ENCODE data around the gene TNFAIP8.

TNFAIP8 gene

GRCh38 chr5:119389288-119390030 is 33.6 kb downstream of the TNFAIP8 start:
- no peak overlapping the region for H3K4me3 ChIP-seq (ENCODE audit: low read length)
- peaks cover 10% of the 10 kb centered on the region; the same call in 1 of the 2 replicates for H3K36me3 ChIP-seq (ENCODE audit: insufficient read depth, low read depth, low read length)
- H3K9me3 ChIP-seq (ENCODE audit: insufficient read depth, low read depth, low read length): no peaks in the 10 kb centered on the region
- no peak overlapping the region for H3K9ac ChIP-seq (ENCODE audit: low read depth, low read length)
- no peak overlapping the region for H3K27ac ChIP-seq (ENCODE audit: low read length)
- no peaks in the 10 kb centered on the region for H3K27me3 ChIP-seq (ENCODE audit: insufficient read depth, low read length)
- H3K4me1 ChIP-seq (ENCODE audit: insufficient read depth, low read length): peaks cover 6% of the 10 kb centered on the region; the same call in 1 of the 2 replicates

GRCh38 chr5:119390404-119390803 is 34.6 kb downstream of the TNFAIP8 start:
- Histone ChIP-seq H3K9ac (ENCODE audit: low read depth, low read length) (no peak overlapping the region), H3K36me3 (ENCODE audit: insufficient read depth, low read depth, low read length) (peaks cover 10% of the 10 kb centered on the region; the same call in 1 of the 2 replicates), H3K27ac (ENCODE audit: low read length) (no peak overlapping the region), H3K27me3 (ENCODE audit: insufficient read depth, low read length) (no peaks in the 10 kb centered on the region), H3K9me3 (ENCODE audit: insufficient read depth, low read depth, low read length) (no peaks in the 10 kb centered on the region), H3K4me1 (ENCODE audit: insufficient read depth, low read length) (peaks cover 6% of the 10 kb centered on the region; the same call in 1 of the 2 replicates), H3K4me3 (ENCODE audit: low read length) (no peak overlapping the region)

GRCh38 chr5:119393201-119393691 is 37.4 kb downstream of the TNFAIP8 start:
- H3K36me3 ChIP-seq (ENCODE audit: insufficient read depth, low read depth, low read length): peaks cover 10% of the 10 kb centered on the region; the same call in 1 of the 2 replicates
- no peaks in the 10 kb centered on the region for H3K9me3 ChIP-seq (ENCODE audit: insufficient read depth, low read depth, low read length)
- no peak overlapping the region for H3K4me3 ChIP-seq (ENCODE audit: low read length)
- H3K27ac ChIP-seq (ENCODE audit: low read length): no peak overlapping the region
- no peak overlapping the region for H3K9ac ChIP-seq (ENCODE audit: low read depth, low read length)
- H3K4me1 ChIP-seq (ENCODE audit: insufficient read depth, low read length): peaks cover 6% of the 10 kb centered on the region; the same call in 1 of the 2 replicates
- no peaks in the 10 kb centered on the region for H3K27me3 ChIP-seq (ENCODE audit: insufficient read depth, low read length)

GRCh38 chr5:119393746-119394145 is 37.9 kb downstream of the TNFAIP8 start:
- H3K36me3 ChIP-seq (ENCODE audit: insufficient read depth, low read depth, low read length): peaks cover 10% of the 10 kb centered on the region; the same call in 1 of the 2 replicates
- no peak overlapping the region for H3K9ac ChIP-seq (ENCODE audit: low read depth, low read length)
- H3K4me1 ChIP-seq (ENCODE audit: insufficient read depth, low read length): peaks cover 6% of the 10 kb centered on the region; the same call in 1 of the 2 replicates
- no peak overlapping the region for H3K27ac ChIP-seq (ENCODE audit: low read length)
- H3K9me3 ChIP-seq (ENCODE audit: insufficient read depth, low read depth, low read length): no peaks in the 10 kb centered on the region
- no peaks in the 10 kb centered on the region for H3K27me3 ChIP-seq (ENCODE audit: insufficient read depth, low read length)
- H3K4me3 ChIP-seq (ENCODE audit: low read length): no peak overlapping the region

GRCh38 chr5:119395080-119395836 is 39.4 kb downstream of the TNFAIP8 start:
- Histone ChIP-seq H3K36me3 (ENCODE audit: insufficient read depth, low read depth, low read length) (peaks cover 10% of the 10 kb centered on the region; the same call in 1 of the 2 replicates), H3K4me1 (ENCODE audit: insufficient read depth, low read length) (no peaks in the 10 kb centered on the region), H3K9me3 (ENCODE audit: insufficient read depth, low read depth, low read length) (no peaks in the 10 kb centered on the region), H3K27me3 (ENCODE audit: insufficient read depth, low read length) (no peaks in the 10 kb centered on the region), H3K4me3 (ENCODE audit: low read length) (no peak overlapping the region), H3K27ac (ENCODE audit: low read length) (no peak overlapping the region), H3K9ac (ENCODE audit: low read depth, low read length) (no peak overlapping the region)

GRCh38 chr5:119396030-119396664 is 40.3 kb downstream of the TNFAIP8 start:
- no peak overlapping the region for H3K4me3 ChIP-seq (ENCODE audit: low read length)
- no peak overlapping the region for H3K9ac ChIP-seq (ENCODE audit: low read depth, low read length)
- no peaks in the 10 kb centered on the region for H3K27me3 ChIP-seq (ENCODE audit: insufficient read depth, low read length)
- H3K27ac ChIP-seq (ENCODE audit: low read length): no peak overlapping the region
- H3K4me1 ChIP-seq (ENCODE audit: insufficient read depth, low read length): no peaks in the 10 kb centered on the region
- H3K9me3 ChIP-seq (ENCODE audit: insufficient read depth, low read depth, low read length): no peaks in the 10 kb centered on the region
- peaks cover 10% of the 10 kb centered on the region; the same call in 1 of the 2 replicates for H3K36me3 ChIP-seq (ENCODE audit: insufficient read depth, low read depth, low read length)

GRCh38 chr5:119397518-119398380 is 41.9 kb downstream of the TNFAIP8 start:
- peaks cover 9% of the 10 kb centered on the region; the same call in 1 of the 2 replicates for H3K36me3 ChIP-seq (ENCODE audit: insufficient read depth, low read depth, low read length)

GRCh38 chr5:119398727-119399466 is 43.1 kb downstream of the TNFAIP8 start:
- Histone ChIP-seq H3K4me3 (ENCODE audit: low read length) (no peak overlapping the region), H3K9ac (ENCODE audit: low read depth, low read length) (no peak overlapping the region), H3K27me3 (ENCODE audit: insufficient read depth, low read length) (no peaks in the 10 kb centered on the region), H3K4me1 (ENCODE audit: insufficient read depth, low read length) (peaks cover 16% of the 10 kb centered on the region; the same call in 1 of the 2 replicates), H3K27ac (ENCODE audit: low read length) (no peak overlapping the region), H3K36me3 (ENCODE audit: insufficient read depth, low read depth, low read length) (no peaks in the 10 kb centered on the region), H3K9me3 (ENCODE audit: insufficient read depth, low read depth, low read length) (no peaks in the 10 kb centered on the region)

More at GRCh38 chr5:119397518-119398380, 41.9 kb downstream of the TNFAIP8 start:
- H3K27ac ChIP-seq (ENCODE audit: low read length): no peak overlapping the region
- H3K9ac ChIP-seq (ENCODE audit: low read depth, low read length): no peak overlapping the region
- H3K27me3 ChIP-seq (ENCODE audit: insufficient read depth, low read length): no peaks in the 10 kb centered on the region
- H3K9me3 ChIP-seq (ENCODE audit: insufficient read depth, low read depth, low read length): no peaks in the 10 kb centered on the region
- peaks cover 9% of the 10 kb centered on the region; the same call in 1 of the 2 replicates for H3K4me1 ChIP-seq (ENCODE audit: insufficient read depth, low read length)
- no peak overlapping the region for H3K4me3 ChIP-seq (ENCODE audit: low read length)

- no peak overlapping the region for H3K9ac ChIP-seq (ENCODE audit: low read depth, low read length)
- peaks cover 16% of the 10 kb centered on the region; the same call in 1 of the 2 replicates for H3K4me1 ChIP-seq (ENCODE audit: insufficient read depth, low read length)
- no peak overlapping the region for H3K27ac ChIP-seq (ENCODE audit: low read length)
- no peaks in the 10 kb centered on the region for H3K27me3 ChIP-seq (ENCODE audit: insufficient read depth, low read length)
- H3K9me3 ChIP-seq (ENCODE audit: insufficient read depth, low read depth, low read length): no peaks in the 10 kb centered on the region
- no peak overlapping the region for H3K4me3 ChIP-seq (ENCODE audit: low read length)
- no peaks in the 10 kb centered on the region for H3K36me3 ChIP-seq (ENCODE audit: insufficient read depth, low read depth, low read length)
Observed at GRCh38 chr5:119400245-119400644, 44.4 kb downstream of the TNFAIP8 start.

- Histone ChIP-seq H3K9me3 (ENCODE audit: insufficient read depth, low read depth, low read length) (no peaks in the 10 kb centered on the region), H3K27ac (ENCODE audit: low read length) (peak overlapping the region; percentile 7), H3K9ac (ENCODE audit: low read depth, low read length) (peak overlapping the region; percentile 13; the same call in 1 of the 2 replicates), H3K4me3 (ENCODE audit: low read length) (no peak overlapping the region), H3K27me3 (ENCODE audit: insufficient read depth, low read length) (no peaks in the 10 kb centered on the region), H3K4me1 (ENCODE audit: insufficient read depth, low read length) (peaks cover 16% of the 10 kb centered on the region; the same call in 1 of the 2 replicates), H3K36me3 (ENCODE audit: insufficient read depth, low read depth, low read length) (no peaks in the 10 kb centered on the region)
Observed at GRCh38 chr5:119402081-119402480, 46.3 kb downstream of the TNFAIP8 start.

Data from iPS-20b (cell line).